SK-N-SH (cell line): Measurements from ENCODE around the gene YAP1. TPM values are rescaled to one million over a fixed set of nuclear protein-coding genes. Genes with fewer than 3 reads are reported as not detected.

ENCODE experiments used
- CTCF ChIA-PET: fragments of 300-600, 350-600 bp; formaldehyde crosslinking; extraction: SDS; loops from one replicate; lab custom pipeline; 2021; lab: Yijun Ruan, JAX
- POLR2A ChIA-PET: fragments of 350-600 bp; sonication (Branson Sonifier 250); formaldehyde crosslinking; extraction: SDS; loops from one replicate; lab custom pipeline; 2020; ENCODE audit warnings: antibody characterized with exemption, inconsistent platforms; lab: Yijun Ruan, JAX
- DNase-seq: peaks from one replicate; pipeline ENCODE4 v3.0.0; 2012
- H2AFZ ChIP-seq: fragments of 200-600 bp; sonication (generic); 2 replicates; pipeline ENCODE4 v1.8.1; 2016; ENCODE audit warnings: antibody characterized with exemption, mild to moderate bottlenecking, low read depth
- H3F3A ChIP-seq: fragments of 200-600 bp; sonication (generic); replicated peaks from 2 replicates; pipeline ENCODE3; 2016; ENCODE audit warnings: antibody characterized with exemption, mild to moderate bottlenecking; ENCODE audit not compliant: insufficient read depth
- H3K27ac ChIP-seq, 2 experiments: fragments of 200-500 bp in 1 of 2; fragments of 200-600 bp in 1 of 2; sonication (Bioruptor generic) in 1 of 2; sonication (generic), shearing (Covaris generic) in 1 of 2; 2 replicates each; pipeline versions ENCODE4 v1.5.1 to v1.6.1; 2014 to 2016; ENCODE audit warnings: low read depth in 2 of 2, inconsistent platforms in 1 of 2, low read length in 1 of 2, mild to moderate bottlenecking in 1 of 2, mixed read lengths in 1 of 2
- H3K27me3 ChIP-seq: fragments of 200-600 bp; sonication (generic), shearing (Covaris generic); 2 replicates; pipeline ENCODE4 v1.6.1; 2016; ENCODE audit warnings: mixed run types; ENCODE audit not compliant: insufficient read depth
- H3K36me3 ChIP-seq, 2 experiments: fragments of 200-500 bp in 1 of 2; fragments of 200-600 bp in 1 of 2; sonication (Bioruptor generic) in 1 of 2; sonication (generic) in 1 of 2; replicated peaks in 1 of 2; 2 replicates each; pipeline versions ENCODE3 to v1.5.1; 2014 to 2016; ENCODE audit warnings: low read length in 1 of 2, mild to moderate bottlenecking in 1 of 2; ENCODE audit not compliant: insufficient read depth in 2 of 2, control insufficient read depth in 1 of 2
- H3K4me1 ChIP-seq, 2 experiments: fragments of 200-500 bp in 1 of 2; fragments of 200-600 bp in 1 of 2; sonication (Bioruptor generic) in 1 of 2; sonication (generic), shearing (Covaris generic) in 1 of 2; 2 replicates each; pipeline versions ENCODE4 v1.5.1 to v1.6.1; 2014 to 2016; ENCODE audit warnings: low read depth in 1 of 2, low read length in 1 of 2, mixed run types in 1 of 2; ENCODE audit not compliant: insufficient read depth in 2 of 2, control insufficient read depth in 1 of 2
- H3K4me2 ChIP-seq: fragments of 200-600 bp; sonication (generic), shearing (Covaris generic); 2 replicates; pipeline ENCODE4 v1.6.1; 2017; ENCODE audit warnings: mixed run types
- H3K4me3 ChIP-seq, 2 experiments: fragments of 200-500 bp in 1 of 2; fragments of 200-600 bp in 1 of 2; sonication (Bioruptor generic) in 1 of 2; sonication (generic), shearing (Covaris generic) in 1 of 2; 2 replicates each; pipeline versions ENCODE4 v1.5.1 to v1.8.1; 2014 to 2016; ENCODE audit warnings: low read depth in 2 of 2, inconsistent platforms in 1 of 2, low read length in 1 of 2, mild to moderate bottlenecking in 1 of 2, mixed read lengths in 1 of 2, moderate library complexity in 1 of 2
- H3K79me2 ChIP-seq: fragments of 200-600 bp; sonication (generic); 2 replicates; pipeline ENCODE4 v1.8.1; 2017; ENCODE audit warnings: mild to moderate bottlenecking; ENCODE audit not compliant: insufficient read depth
- H3K9ac ChIP-seq: fragments of 200-600 bp; sonication (generic); 2 replicates; pipeline ENCODE4 v1.6.1; 2017; ENCODE audit warnings: mixed run types
- H3K9me2 ChIP-seq: fragments of 200-600 bp; sonication (generic); 2 replicates; pipeline ENCODE4 v1.6.1; 2017; ENCODE audit warnings: mixed run types
- H3K9me3 ChIP-seq: fragments of 200-600 bp; sonication (generic); 2 replicates; pipeline ENCODE4 v1.6.1; 2017; ENCODE audit warnings: mixed run types, mild to moderate bottlenecking, moderate library complexity
- H4K20me1 ChIP-seq: fragments of 200-600 bp; sonication (generic); 2 replicates; pipeline ENCODE4 v1.6.1; 2017; ENCODE audit warnings: mild to moderate bottlenecking, mixed run types; ENCODE audit not compliant: insufficient read depth
- MXI1 ChIP-seq: IDR thresholded peaks from 2 replicates; pipeline ENCODE4 v1.6.1; 2012; ENCODE audit warnings: mild to moderate bottlenecking, low read depth, low read length, improper control_type of control experiment
- PBX3 ChIP-seq: IDR thresholded peaks from 2 replicates; pipeline ENCODE4; 2012
- REST ChIP-seq: IDR thresholded peaks from 2 replicates; pipeline ENCODE4 v1.6.1; 2012; ENCODE audit warnings: mild to moderate bottlenecking, low read depth, low read length, moderate library complexity
- RXRA ChIP-seq: IDR thresholded peaks from 2 replicates; pipeline ENCODE4 v1.4.0; 2012; ENCODE audit warnings: low read depth, mild to moderate bottlenecking, borderline replicate concordance
- TAF1 ChIP-seq: IDR thresholded peaks from 2 replicates; pipeline ENCODE4 v1.6.1; 2012; ENCODE audit warnings: low read depth, mild to moderate bottlenecking, low read length, moderate library complexity, borderline replicate concordance
- WGBS: methylation state at CpG from one replicate; pipeline ENCODE4 v1.1.6; 2017; ENCODE audit warnings: low lambda C conversion rate; 5-methylcytosine and 5-hydroxymethylcytosine counted together
- polyA plus RNA-seq, 3 experiments: library from polyadenylated mRNA; depleted of rRNA; stranded (reverse); fragments of >200 nt; gene quantifications; 2 replicates each; pipeline ENCODE4 v1.2.3, GENCODE V29; 2012

YAP1 gene
- polyA plus RNA-seq, 1 of the 3 experiments (the other 2 are of a cell fraction) = 53.2 TPM

- H4K20me1 ChIP-seq = peaks cover 25% of the 10 kb centered on the region; the same call in 1 of the 2 replicates
- 15% methylated on average over 3 of the region's 3 CpGs for WGBS
Observed at GRCh38 chr11:102120437-102120973, 10.3 kb downstream of the YAP1 start.

GRCh38 chr11:102121329-102121728, 11.1 kb downstream of the YAP1 start:
- Histone ChIP-seq H3K9ac (no peak overlapping the region), H3K79me2 (peaks cover 100% of the 10 kb centered on the region), H2AFZ (no peak overlapping the region), H3K9me3 (peaks cover under 1% of the 10 kb centered on the region; the same call in 1 of the 2 replicates), H3K36me3 (peaks cover 2 to 58% of the 10 kb centered on the region in 2 experiments), H3K4me3 (peak overlapping the region in 1 of 2 experiments; percentile 2; a peak in 1 of 4 replicates), H3K4me2 (peak overlapping the region; percentile 38), H3K27me3 (no peaks in the 10 kb centered on the region), H3K9me2 (no peaks in the 10 kb centered on the region), H3K27ac (peak overlapping the region in 1 of 2 experiments; percentile 97; a peak in 2 of 4 replicates), H3F3A (peaks cover 39% of the 10 kb centered on the region), H4K20me1 (peaks cover 25% of the 10 kb centered on the region; the same call in 1 of the 2 replicates), H3K4me1 (peaks cover 0 to 49% of the 10 kb centered on the region in 2 experiments; a peak in 3 of 4 replicates)
- TF ChIP-seq TAF1 (no peak), REST (peak; percentile 37; the same call in 1 of the 2 replicates)
- WGBS = 38% methylated on average over 2 of the region's 2 CpGs
- CTCF ChIA-PET = no interaction called here
- POLR2A ChIA-PET = no interaction called here
- DNase-seq = no peak

More at GRCh38 chr11:102120437-102120973, 10.3 kb downstream of the YAP1 start:
- H3K27me3 ChIP-seq = no peaks in the 10 kb centered on the region
- TF ChIP-seq MXI1 = no peak
- 0 out of 2 replicates have a peak, but pooled peaks have one; percentile 10 for TF ChIP-seq PBX3
- no peak for TF ChIP-seq REST
- TF ChIP-seq RXRA = no peak
- H3K9me3 ChIP-seq = no peaks in the 10 kb centered on the region; the same call in 1 of the 2 replicates
- peaks cover 100% of the 10 kb centered on the region for H3K79me2 ChIP-seq
- ChIA-PET CTCF (no interaction called here), POLR2A (no interaction called here)
- peak overlapping the region; percentile 22; the same call in 1 of the 2 replicates for H3K9ac ChIP-seq
- H3K27ac ChIP-seq = peak overlapping the region in 1 of 2 experiments; percentile 97; a peak in 3 of 4 replicates
- DNase-seq = no peak
- H3K4me3 ChIP-seq = peak overlapping the region in 1 of 2 experiments; percentile 2; a peak in 1 of 4 replicates
- no peak overlapping the region for H2AFZ ChIP-seq
- peak overlapping the region; percentile 38 for H3K4me2 ChIP-seq
- peaks cover 0 to 57% of the 10 kb centered on the region in 2 experiments; a peak in 3 of 4 replicates for H3K4me1 ChIP-seq
- H3K36me3 ChIP-seq = peaks cover 3 to 57% of the 10 kb centered on the region in 2 experiments
- H3K9me2 ChIP-seq = no peaks in the 10 kb centered on the region
- peaks cover 48% of the 10 kb centered on the region for H3F3A ChIP-seq
